ENCODE data around the gene PIP5K1B.

PIP5K1B gene

GRCh38 chr9:68950689-68951088, 245.6 kb downstream of the PIP5K1B start:
- Histone ChIP-seq H3K27me3 (ENCODE audit: insufficient read depth, low read depth) (no peaks in the 10 kb centered on the region), H3K4me3 (IDR thresholded peaks at IDR 0.05; ENCODE audit: insufficient read depth, low read depth, low read length) (no peak overlapping the region), H3K27ac (peak overlapping the region; percentile 54; the same call in 1 of the 2 replicates), H3K36me3 (ENCODE audit: insufficient read depth) (no peaks in the 10 kb centered on the region), H3K9ac (no peak overlapping the region), H2AFZ (ENCODE audit: low read depth) (peak overlapping the region; percentile 65; the same call in 1 of the 2 replicates), H3K79me2 (ENCODE audit: insufficient read depth, low read depth) (no peaks in the 10 kb centered on the region), H3K4me1 (ENCODE audit: low read depth, poor library complexity, severe bottlenecking) (peaks cover 40% of the 10 kb centered on the region), H3K4me2 (peak overlapping the region; percentile 59), H4K20me1 (ENCODE audit: insufficient read depth) (no peaks in the 10 kb centered on the region)
- no peak for TF ChIP-seq CTCF (conservative IDR thresholded peaks at IDR 0.05; ENCODE audit: low read depth, low read length)

- Histone ChIP-seq H3K79me2 (ENCODE audit: insufficient read depth, low read depth) (no peaks in the 10 kb centered on the region), H2AFZ (ENCODE audit: low read depth) (no peak overlapping the region), H3K27ac (no peak overlapping the region), H3K4me1 (ENCODE audit: low read depth, poor library complexity, severe bottlenecking) (peaks cover 37% of the 10 kb centered on the region), H3K27me3 (ENCODE audit: insufficient read depth, low read depth) (no peaks in the 10 kb centered on the region), H3K36me3 (ENCODE audit: insufficient read depth) (no peaks in the 10 kb centered on the region), H4K20me1 (ENCODE audit: insufficient read depth) (no peaks in the 10 kb centered on the region), H3K9ac (no peak overlapping the region), H3K4me3 (IDR thresholded peaks at IDR 0.05; ENCODE audit: insufficient read depth, low read depth, low read length) (no peak overlapping the region), H3K4me2 (no peak overlapping the region)
- no peak for TF ChIP-seq CTCF (conservative IDR thresholded peaks at IDR 0.05; ENCODE audit: low read depth, low read length)
These were observed 247.0 kb downstream of the PIP5K1B start for GRCh38 chr9:68951879-68952659.

GRCh38 chr9:68953771-68954170, 248.7 kb downstream of the PIP5K1B start:
- Histone ChIP-seq H3K4me2 (no peak overlapping the region), H3K4me3 (IDR thresholded peaks at IDR 0.05; ENCODE audit: insufficient read depth, low read depth, low read length) (no peak overlapping the region), H4K20me1 (ENCODE audit: insufficient read depth) (no peaks in the 10 kb centered on the region), H3K4me1 (ENCODE audit: low read depth, poor library complexity, severe bottlenecking) (peaks cover 21% of the 10 kb centered on the region), H3K36me3 (ENCODE audit: insufficient read depth) (no peaks in the 10 kb centered on the region), H3K79me2 (ENCODE audit: insufficient read depth, low read depth) (no peaks in the 10 kb centered on the region), H2AFZ (ENCODE audit: low read depth) (no peak overlapping the region), H3K27me3 (ENCODE audit: insufficient read depth, low read depth) (no peaks in the 10 kb centered on the region), H3K27ac (no peak overlapping the region), H3K9ac (no peak overlapping the region)
- TF ChIP-seq CTCF (conservative IDR thresholded peaks at IDR 0.05; ENCODE audit: low read depth, low read length) = no peak

- H3K36me3 ChIP-seq (ENCODE audit: insufficient read depth) = no peaks in the 10 kb centered on the region
- H3K27me3 ChIP-seq (ENCODE audit: insufficient read depth, low read depth) = no peaks in the 10 kb centered on the region
- no peak overlapping the region for H3K4me2 ChIP-seq
- peaks cover 7% of the 10 kb centered on the region for H3K4me1 ChIP-seq (ENCODE audit: low read depth, poor library complexity, severe bottlenecking)
- H3K4me3 ChIP-seq (IDR thresholded peaks at IDR 0.05; ENCODE audit: insufficient read depth, low read depth, low read length) = no peak overlapping the region
- H3K9ac ChIP-seq = no peak overlapping the region
- H2AFZ ChIP-seq (ENCODE audit: low read depth) = no peak overlapping the region
- no peaks in the 10 kb centered on the region for H3K79me2 ChIP-seq (ENCODE audit: insufficient read depth, low read depth)
- no peak for TF ChIP-seq CTCF (conservative IDR thresholded peaks at IDR 0.05; ENCODE audit: low read depth, low read length)
- no peak overlapping the region for H3K27ac ChIP-seq
- H4K20me1 ChIP-seq (ENCODE audit: insufficient read depth) = no peaks in the 10 kb centered on the region
These were observed 250.3 kb downstream of the PIP5K1B start for GRCh38 chr9:68955330-68955729.
